Coronary artery (tissue), 2 donors: ENCODE data around the gene STRA8.
"Not testable (repeated sequence)": the region's sequence is repeated elsewhere in the genome, so short reads cannot be mapped to it uniquely, and the experiment has no call there.

ENCODE experiments used
- DNase-seq: peaks from one replicate; pipeline ENCODE4 v3.0.0-alpha.2; 2017; ENCODE audit warnings: low spot score
- H3K27ac ChIP-seq, 2 donors: fragments of 200-600 bp; sonication (generic); one replicate each; pipeline ENCODE4 v1.5.1; 2016 to 2019
- H3K4me3 ChIP-seq: fragments of 200-600 bp; sonication (generic); 2 replicates; pipeline ENCODE4 v1.5.1; 2016; ENCODE audit warnings: mild to moderate bottlenecking, moderate library complexity
- TF ChIP-seq, protein P1 (sequence below): fragments of 200-600 bp; sonication (generic); IDR thresholded peaks from one replicate; pipeline ENCODE4 v1.5.1; 2019; ENCODE audit warnings: antibody characterized with exemption

The STRA8 gene

DNA sequence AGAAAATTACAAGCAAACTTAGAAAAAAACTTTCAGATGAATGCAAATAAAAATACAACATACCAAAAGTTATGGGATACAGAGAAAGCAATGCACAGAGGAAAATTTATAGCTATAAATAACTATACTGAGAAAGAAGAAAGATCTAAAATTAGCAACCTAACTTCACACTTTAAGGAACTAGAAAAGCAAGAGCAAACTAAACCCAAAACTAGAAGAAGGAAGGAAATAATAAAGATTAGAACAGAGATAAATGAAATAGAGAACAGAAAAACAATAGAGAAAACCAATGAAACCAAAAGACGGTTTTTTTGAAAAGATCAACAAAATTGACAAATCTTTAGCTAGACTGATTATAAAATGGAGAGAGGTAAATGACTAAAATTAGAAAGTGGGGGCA is 9.6 kb upstream of the STRA8 start:
- DNase-seq = no peak
- TF ChIP-seq, protein P1, sequence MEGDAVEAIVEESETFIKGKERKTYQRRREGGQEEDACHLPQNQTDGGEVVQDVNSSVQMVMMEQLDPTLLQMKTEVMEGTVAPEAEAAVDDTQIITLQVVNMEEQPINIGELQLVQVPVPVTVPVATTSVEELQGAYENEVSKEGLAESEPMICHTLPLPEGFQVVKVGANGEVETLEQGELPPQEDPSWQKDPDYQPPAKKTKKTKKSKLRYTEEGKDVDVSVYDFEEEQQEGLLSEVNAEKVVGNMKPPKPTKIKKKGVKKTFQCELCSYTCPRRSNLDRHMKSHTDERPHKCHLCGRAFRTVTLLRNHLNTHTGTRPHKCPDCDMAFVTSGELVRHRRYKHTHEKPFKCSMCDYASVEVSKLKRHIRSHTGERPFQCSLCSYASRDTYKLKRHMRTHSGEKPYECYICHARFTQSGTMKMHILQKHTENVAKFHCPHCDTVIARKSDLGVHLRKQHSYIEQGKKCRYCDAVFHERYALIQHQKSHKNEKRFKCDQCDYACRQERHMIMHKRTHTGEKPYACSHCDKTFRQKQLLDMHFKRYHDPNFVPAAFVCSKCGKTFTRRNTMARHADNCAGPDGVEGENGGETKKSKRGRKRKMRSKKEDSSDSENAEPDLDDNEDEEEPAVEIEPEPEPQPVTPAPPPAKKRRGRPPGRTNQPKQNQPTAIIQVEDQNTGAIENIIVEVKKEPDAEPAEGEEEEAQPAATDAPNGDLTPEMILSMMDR = no peak
- no peak overlapping the region for H3K27ac ChIP-seq
- H3K4me3 ChIP-seq = no peak overlapping the region

DNA sequence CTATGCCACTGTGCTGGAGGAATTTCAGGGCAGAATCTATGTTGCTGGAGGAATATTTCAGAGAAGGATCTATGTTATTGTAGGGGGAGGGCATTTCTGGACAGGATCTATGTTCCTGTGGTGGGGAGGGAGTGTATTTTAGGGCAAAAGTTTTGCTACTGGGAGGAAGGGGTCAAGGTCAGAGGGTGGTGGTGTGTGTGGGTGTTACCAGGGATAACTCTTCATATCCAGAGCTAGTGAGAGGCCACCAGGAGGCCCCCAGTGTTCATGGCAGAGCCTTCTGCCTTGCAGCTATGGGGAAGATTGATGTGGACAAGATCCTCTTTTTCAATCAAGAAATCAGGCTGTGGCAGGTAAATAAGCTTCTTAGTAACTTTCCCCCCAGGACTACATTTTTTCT is 2.0 kb upstream of the STRA8 start:
- DNase-seq = no peak
- TF ChIP-seq, protein P1 = no peak

DNA sequence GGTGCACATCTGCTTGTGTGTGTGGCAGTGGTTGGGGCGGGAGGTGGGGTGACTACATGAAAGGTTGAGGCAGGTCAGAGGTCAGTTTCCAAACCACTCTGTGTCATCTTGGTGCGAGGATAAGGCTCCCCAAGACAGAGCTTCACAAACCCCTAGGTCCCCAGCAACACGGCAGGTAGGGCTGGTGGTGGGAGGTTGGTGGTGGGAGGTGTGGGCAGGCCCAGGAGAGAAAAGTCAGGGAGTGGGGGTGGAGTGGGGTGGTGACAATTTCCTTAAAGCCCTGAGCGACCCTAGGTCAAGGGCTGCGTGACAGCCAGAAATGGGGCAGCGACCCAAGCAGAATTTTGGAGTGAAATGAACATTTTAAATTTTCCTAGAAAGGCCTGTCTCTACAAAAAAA is 1.6 kb upstream of the STRA8 start:
- H3K4me3 ChIP-seq = no peak overlapping the region
- H3K27ac ChIP-seq = no peak overlapping the region
- TF ChIP-seq, protein P1 = no peak
- no peak for DNase-seq

More for the DNA sequence above, 2.0 kb upstream of the STRA8 start:
- Histone ChIP-seq H3K4me3 (no peak overlapping the region), H3K27ac (no peak overlapping the region)

DNA sequence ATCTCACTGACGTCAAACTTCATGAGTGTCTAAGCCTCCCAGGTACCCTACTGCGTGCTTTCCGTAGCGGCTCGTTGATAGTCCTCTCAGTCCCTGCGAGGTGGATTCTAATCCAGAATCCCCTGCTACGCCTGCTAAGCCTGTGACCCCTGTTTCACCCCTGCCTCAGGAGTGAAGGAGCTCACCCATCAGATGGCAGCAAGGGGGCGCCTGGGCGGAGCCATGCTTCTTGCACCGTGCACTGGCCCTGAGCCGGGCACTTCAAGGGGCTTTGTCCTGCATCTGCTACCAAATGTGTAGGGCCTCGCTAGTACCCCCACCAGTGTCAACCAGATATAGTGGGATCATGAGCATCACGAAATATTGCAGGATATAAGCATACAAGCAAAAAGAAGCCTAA is 918 bp upstream of the STRA8 start:
- H3K27ac ChIP-seq = no peak overlapping the region
- TF ChIP-seq, protein P1 = no peak
- H3K4me3 ChIP-seq = no peak overlapping the region
- no peak for DNase-seq

DNA sequence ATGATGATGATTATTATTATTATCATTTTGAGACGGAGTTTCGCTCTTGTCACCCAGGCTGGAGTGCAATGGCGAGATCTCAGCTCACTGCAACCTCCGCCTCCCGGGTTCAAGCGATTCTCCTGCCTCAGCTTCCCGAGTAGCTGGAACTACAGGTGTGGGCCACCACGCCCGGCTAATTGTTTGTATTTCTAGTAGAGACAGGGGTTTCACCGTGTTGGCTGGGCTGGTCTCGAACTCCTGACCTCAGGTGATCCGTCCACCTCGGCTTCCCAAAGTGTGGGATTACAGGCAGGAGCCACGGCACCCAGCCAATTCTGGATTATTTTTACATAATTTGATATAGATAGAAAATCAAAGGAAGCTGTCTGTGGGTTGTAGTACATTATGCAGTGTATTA is 457 bp downstream of the STRA8 start:
- DNase-seq, H3K27ac ChIP-seq, H3K4me3 ChIP-seq: not testable (repeated sequence)

DNA sequence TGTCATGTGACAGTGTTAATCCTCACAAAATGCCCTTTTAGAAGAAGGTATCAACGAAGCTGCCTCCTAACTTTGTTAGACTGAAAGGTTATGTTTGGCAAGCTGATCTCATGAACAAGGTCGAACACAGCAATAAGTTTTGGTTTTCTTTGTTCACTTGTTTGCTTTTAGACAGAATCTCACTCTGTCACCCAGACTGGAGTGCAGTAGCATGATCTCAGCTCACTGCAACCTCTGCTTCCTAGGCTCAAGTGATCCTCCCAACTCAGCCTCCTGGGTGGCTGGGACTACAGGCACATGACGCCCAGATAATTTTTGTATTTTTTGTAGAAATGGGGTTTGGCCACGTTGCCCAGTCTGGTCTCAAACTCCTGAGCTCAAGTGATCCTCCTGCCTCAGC is 1.1 kb downstream of the STRA8 start:
- Histone ChIP-seq H3K27ac (no peak overlapping the region), H3K4me3 (no peak overlapping the region)
- TF ChIP-seq, protein P1 = no peak
- no peak for DNase-seq

DNA sequence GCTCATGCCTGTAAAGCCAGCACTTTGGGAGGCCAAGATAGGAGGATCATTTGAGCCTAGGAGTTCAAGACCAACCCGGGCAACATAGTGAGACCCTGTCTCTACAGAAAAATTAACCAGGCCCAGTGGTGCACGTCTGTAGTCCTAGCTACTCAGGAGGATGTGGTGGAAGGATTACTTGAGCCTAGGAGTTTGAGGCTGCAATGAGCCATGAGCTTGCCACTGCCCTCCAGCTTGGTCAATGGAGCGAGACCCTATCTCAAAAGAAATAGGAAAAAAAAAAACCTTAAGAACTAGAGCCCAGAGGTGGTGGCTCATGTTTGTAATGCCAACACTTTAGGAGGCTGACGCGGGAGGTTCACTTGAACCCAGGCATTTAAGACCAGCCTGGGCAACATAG is 2.2 kb downstream of the STRA8 start:
- TF ChIP-seq, protein P1 = no peak
- no peak for DNase-seq
- Histone ChIP-seq H3K4me3 (no peak overlapping the region), H3K27ac (no peak overlapping the region)

DNA sequence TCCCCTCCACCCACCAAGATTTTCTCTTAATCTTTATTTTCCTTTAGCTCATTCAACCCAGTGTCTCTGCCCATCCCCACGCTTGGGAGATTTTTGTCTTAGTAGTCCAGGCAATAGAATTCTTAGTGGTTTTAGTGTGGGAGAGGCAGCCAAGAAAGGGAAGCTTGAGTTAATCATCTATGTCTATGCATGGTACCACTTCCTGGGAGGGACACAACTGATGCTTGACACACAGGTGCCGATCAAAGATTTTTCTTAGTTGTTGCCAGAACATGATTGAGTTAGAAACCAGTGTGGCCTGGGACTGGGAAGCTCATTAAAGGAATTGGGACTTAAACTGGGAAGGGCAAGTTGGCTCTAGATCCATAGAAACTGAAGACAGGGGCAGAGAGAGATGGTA is 3.1 kb downstream of the STRA8 start:
- no peak for DNase-seq
- TF ChIP-seq, protein P1 = no peak

More for the DNA sequence above, 3.1 kb downstream of the STRA8 start:
- no peak overlapping the region for H3K4me3 ChIP-seq
- no peak overlapping the region for H3K27ac ChIP-seq
